Measurements from ENCODE around the gene NME3.
A peak's percentile ranks its signal among the peaks of the same experiment; 100 is the strongest.

The NME3 gene

DNA sequence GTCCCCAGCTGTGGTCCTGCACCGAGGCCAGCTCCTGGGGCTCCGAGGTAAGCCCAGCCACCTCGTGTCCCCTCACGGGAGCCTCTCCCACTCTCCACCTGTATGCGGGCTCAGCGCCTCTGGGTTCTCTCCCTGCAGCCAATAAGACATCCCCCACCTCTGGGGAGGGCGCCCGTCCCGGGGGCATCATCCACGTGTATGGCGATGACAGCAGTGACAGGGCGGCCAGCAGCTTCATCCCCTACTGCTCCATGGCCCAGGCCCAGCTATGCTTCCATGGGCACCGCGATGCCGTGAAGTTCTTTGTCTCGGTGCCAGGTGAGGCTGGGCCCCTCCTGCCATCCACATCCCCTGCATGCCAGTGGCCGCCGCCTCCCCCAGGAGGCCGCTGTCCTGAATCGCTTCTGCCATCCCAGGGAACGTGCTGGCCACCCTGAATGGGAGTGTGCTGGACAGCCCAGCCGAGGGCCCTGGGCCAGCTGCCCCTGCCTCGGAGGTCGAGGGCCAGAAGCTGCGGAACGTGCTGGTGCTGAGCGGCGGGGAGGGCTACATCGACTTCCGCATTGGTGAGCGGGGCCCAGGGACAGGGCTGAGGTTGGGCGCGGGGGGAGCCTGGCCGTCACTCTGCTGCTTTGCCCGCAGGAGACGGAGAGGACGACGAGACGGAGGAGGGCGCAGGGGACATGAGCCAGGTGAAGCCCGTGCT lies 3.1 kb downstream of the NME3 start:
- TF ChIP-seq, protein P1, sequence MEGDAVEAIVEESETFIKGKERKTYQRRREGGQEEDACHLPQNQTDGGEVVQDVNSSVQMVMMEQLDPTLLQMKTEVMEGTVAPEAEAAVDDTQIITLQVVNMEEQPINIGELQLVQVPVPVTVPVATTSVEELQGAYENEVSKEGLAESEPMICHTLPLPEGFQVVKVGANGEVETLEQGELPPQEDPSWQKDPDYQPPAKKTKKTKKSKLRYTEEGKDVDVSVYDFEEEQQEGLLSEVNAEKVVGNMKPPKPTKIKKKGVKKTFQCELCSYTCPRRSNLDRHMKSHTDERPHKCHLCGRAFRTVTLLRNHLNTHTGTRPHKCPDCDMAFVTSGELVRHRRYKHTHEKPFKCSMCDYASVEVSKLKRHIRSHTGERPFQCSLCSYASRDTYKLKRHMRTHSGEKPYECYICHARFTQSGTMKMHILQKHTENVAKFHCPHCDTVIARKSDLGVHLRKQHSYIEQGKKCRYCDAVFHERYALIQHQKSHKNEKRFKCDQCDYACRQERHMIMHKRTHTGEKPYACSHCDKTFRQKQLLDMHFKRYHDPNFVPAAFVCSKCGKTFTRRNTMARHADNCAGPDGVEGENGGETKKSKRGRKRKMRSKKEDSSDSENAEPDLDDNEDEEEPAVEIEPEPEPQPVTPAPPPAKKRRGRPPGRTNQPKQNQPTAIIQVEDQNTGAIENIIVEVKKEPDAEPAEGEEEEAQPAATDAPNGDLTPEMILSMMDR (IDR thresholded peaks at IDR 0.05): no peak

DNA sequence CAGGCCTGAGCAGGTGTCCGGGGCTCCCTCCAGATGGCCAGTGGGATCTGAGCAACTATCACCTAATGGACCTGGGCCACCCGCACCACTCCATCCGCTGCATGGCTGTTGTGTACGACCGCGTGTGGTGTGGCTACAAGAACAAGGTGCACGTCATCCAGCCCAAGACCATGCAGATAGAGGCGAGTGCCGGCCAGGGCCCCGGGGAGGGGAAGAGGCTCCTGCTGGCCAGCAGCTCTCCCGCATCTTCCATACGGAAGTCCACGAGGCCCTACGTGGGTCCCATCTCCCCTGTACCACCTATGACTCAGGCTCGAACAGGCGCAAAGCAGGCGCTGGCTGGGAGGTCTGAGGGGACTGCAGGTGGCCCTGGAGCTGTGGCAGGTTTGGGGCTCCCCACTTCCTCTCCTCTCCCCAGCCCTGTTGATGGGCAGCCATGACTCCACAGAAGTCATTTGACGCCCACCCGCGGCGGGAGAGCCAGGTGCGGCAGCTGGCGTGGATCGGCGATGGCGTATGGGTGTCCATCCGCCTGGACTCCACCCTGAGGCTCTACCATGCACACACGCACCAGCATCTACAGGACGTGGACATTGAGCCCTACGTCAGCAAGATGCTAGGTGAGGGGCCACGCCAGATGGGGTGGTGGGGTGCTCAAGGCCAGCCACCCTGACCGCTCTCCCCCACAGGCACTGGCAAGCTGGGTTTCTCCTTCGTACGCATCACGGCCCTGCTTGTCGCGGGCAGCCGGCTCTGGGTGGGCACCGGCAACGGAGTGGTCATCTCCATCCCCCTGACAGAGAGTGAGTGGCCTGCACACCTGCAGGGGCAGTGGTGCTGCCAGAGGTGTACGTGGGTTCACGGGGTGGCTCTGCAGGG lies 4.0 kb downstream of the NME3 start:
- TF ChIP-seq, protein P1 (IDR thresholded peaks at IDR 0.05): no peak

DNA sequence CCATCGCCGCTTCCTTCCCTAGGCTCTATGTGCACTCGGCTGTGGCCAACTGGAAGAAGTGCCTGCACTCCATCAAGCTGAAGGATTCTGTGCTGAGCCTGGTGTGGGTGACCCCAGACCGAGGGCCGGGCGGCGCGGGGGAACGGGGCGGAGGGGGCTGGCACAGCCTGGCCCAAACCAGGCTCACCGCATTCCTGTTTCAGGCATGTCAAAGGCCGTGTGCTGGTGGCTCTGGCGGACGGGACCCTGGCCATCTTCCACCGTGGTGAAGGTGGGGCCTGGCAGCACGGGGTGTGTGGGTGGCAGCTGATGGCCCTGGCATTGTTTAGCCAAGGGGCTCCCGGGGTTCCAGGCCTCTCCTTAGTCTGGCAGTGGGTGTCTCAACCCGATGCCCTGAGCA lies 4.6 kb downstream of the NME3 start:
- TF ChIP-seq, protein P1 (IDR thresholded peaks at IDR 0.05): no peak

DNA sequence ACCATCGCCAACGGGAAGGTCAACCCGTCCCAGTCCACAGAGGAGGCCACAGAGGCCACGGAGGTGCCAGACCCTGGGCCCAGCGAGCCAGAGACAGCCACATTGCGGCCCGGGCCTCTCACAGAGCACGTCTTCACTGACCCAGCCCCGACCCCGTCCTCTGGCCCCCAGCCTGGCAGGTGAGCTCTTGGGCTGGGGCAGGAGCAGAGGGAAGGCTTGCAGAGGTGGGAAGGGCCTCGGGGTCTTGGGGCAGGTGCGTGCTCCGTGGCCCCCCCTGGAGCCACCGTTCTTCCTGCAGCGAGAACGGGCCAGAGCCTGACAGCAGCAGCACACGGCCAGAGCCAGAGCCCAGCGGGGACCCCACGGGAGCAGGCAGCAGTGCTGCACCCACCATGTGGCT lies 5.1 kb downstream of the NME3 start:
- TF ChIP-seq, protein P1 (IDR thresholded peaks at IDR 0.05): no peak

DNA sequence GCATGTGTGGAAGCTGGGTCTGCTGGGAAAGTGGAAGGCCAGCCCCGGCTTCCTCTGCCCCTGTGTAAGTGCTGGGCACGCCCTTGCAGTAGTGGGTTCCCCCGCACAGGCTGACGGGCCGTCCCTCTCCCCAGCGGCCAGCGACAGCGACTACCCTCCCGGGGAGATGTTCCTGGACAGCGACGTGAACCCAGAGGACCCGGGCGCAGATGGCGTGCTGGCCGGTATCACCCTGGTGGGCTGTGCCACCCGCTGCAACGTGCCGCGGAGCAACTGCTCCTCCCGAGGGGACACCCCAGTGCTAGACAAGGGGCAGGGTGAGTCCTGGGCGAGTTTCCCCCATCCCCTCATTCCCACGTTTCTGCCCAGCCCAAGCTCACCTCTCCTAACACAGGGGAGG lies 5.5 kb downstream of the NME3 start:
- TF ChIP-seq, protein P1 (IDR thresholded peaks at IDR 0.05): no peak

DNA sequence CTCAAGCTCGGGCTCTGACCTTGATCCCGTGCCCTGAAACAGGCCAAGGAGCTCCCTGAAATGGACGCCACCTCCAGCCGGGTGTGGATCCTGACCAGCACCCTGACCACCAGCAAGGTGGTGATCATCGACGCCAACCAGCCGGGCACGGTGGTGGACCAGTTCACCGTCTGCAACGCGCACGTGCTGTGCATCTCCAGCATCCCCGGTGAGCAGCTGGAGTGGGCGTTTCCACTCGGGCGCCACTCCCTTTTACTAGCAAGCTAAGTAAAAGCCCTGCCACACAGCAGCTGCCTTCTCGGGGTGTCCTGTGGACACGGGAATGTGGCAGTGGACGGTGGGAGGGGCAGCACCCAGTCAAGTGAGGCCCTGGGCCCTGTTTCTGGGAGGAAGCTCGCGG lies 6.4 kb downstream of the NME3 start:
- TF ChIP-seq, protein P1 (IDR thresholded peaks at IDR 0.05): no peak

DNA sequence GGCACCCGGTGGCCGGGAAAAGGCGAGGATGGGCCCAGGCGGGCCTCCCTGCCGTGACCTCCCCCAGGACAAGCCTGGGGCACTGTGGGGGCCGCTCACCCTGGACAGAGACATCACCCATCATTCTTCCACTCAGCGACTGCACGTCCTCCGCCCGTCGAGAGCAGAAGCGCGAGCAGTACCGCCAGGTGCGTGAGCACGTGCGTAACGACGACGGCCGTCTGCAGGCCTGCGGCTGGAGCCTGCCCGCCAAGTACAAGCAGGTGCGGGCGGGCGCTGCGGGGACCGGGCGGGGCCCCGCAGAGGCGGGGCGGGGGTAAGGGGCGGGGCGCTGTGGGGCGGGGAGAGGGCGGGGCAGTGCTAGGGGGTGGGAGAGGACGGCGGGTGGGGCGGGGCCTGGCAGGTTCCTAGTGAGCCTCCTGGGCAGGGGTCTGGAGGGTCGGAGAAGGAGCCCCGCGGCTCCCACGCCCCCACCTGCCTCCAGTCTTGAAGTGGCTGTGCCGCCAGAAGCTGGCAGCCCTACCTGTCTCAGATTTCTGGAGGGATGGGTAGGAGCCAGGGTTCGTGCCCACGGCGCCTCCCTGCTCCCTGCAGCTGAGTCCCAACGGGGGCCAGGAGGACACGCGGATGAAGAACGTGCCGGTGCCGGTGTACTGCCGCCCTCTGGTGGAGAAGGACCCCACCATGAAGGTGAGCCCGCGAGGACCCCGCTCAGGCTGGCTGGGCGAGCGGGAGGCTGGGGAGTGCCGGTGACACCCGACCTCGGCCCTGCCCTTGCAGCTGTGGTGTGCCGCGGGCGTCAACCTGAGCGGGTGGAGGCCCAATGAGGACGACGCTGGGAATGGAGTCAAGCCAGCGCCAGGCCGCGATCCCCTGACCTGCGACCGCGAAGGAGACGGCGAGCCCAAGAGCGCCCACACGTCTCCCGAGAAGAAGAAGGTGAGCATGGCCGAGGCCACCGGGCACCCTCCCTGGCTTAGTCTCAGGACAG lies 7.5 kb downstream of the NME3 start:
- TF ChIP-seq, protein P1 (IDR thresholded peaks at IDR 0.05): peak; percentile 37; the same call in 1 of the 2 replicates
